H9 (cell line): ENCODE measurements around the gene ZNF385B. TPM values are rescaled to one million over a fixed set of nuclear protein-coding genes. Genes with fewer than 3 reads are reported as not detected.

ENCODE experiments used
- DNase-seq: peaks from one replicate; pipeline ENCODE4 v3.0.0-alpha.2; 2017
- H2AFZ ChIP-seq: one replicate; pipeline ENCODE4 v1.6.1; 2013; ENCODE audit warnings: mild to moderate bottlenecking, low read length, control low read depth, moderate library complexity
- H2AK5ac ChIP-seq: 2 replicates; pipeline ENCODE4 v1.6.1; 2013; ENCODE audit warnings: low read length, control low read depth, mixed read lengths; ENCODE audit not compliant: insufficient read length
- H2BK120ac ChIP-seq: one replicate; pipeline ENCODE4 v1.6.1; 2013; ENCODE audit warnings: low read depth, mild to moderate bottlenecking, low read length, control low read depth, inconsistent platforms; ENCODE audit not compliant: poor library complexity, severe bottlenecking
- H2BK12ac ChIP-seq: 2 replicates; pipeline ENCODE4 v1.6.1; 2013; ENCODE audit warnings: low read length, control low read depth, mixed read lengths, low read depth; ENCODE audit not compliant: insufficient read length
- H2BK15ac ChIP-seq: 2 replicates; pipeline ENCODE4 v1.6.1; 2013; ENCODE audit warnings: low read depth, low read length, control low read depth
- H2BK20ac ChIP-seq: one replicate; pipeline ENCODE4 v1.6.1; 2013; ENCODE audit warnings: low read depth, mild to moderate bottlenecking, low read length, control low read depth, inconsistent platforms; ENCODE audit not compliant: poor library complexity, severe bottlenecking
- H2BK5ac ChIP-seq: 2 replicates; pipeline ENCODE4 v1.6.1; 2013; ENCODE audit warnings: low read length, control low read depth, mixed read lengths; ENCODE audit not compliant: insufficient read length
- H3K14ac ChIP-seq: 2 replicates; pipeline ENCODE4 v1.6.1; 2013; ENCODE audit warnings: low read length, control low read depth; ENCODE audit not compliant: insufficient read depth
- H3K18ac ChIP-seq: 2 replicates; pipeline ENCODE4 v1.6.1; 2013; ENCODE audit warnings: low read depth, mild to moderate bottlenecking, mixed read lengths, low read length, control low read depth; ENCODE audit not compliant: insufficient read length
- H3K23ac ChIP-seq: 2 replicates; pipeline ENCODE4 v1.6.1; 2013; ENCODE audit warnings: low read length, control low read depth, mixed read lengths, low read depth; ENCODE audit not compliant: insufficient read length
- H3K23me2 ChIP-seq: 2 replicates; pipeline ENCODE4 v1.6.1; 2013; ENCODE audit warnings: low read depth, mild to moderate bottlenecking, mixed read lengths, low read length, control low read depth; ENCODE audit not compliant: insufficient read length, poor library complexity, severe bottlenecking
- H3K27ac ChIP-seq: 2 replicates; pipeline ENCODE4 v1.5.1; 2013; ENCODE audit warnings: low read length, control low read depth, mixed read lengths, low read depth; ENCODE audit not compliant: insufficient read length
- H3K27me3 ChIP-seq: 2 replicates; pipeline ENCODE4 v1.6.1; 2013; ENCODE audit warnings: low read length, control low read depth, inconsistent platforms; ENCODE audit not compliant: insufficient read depth
- H3K4ac ChIP-seq: 2 replicates; pipeline ENCODE4 v1.6.1; 2013; ENCODE audit warnings: low read depth, mild to moderate bottlenecking, control low read depth, inconsistent platforms, low read length, moderate library complexity
- H3K4me1 ChIP-seq: 2 replicates; pipeline ENCODE4 v1.6.1; 2013; ENCODE audit warnings: low read length, control low read depth, inconsistent platforms; ENCODE audit not compliant: insufficient read depth
- H3K4me2 ChIP-seq: 2 replicates; pipeline ENCODE4 v1.6.1; 2013; ENCODE audit warnings: low read length, control low read depth, mixed read lengths; ENCODE audit not compliant: insufficient read length, insufficient read depth
- H3K56ac ChIP-seq: 2 replicates; pipeline ENCODE4 v1.6.1; 2013; ENCODE audit warnings: low read depth, mild to moderate bottlenecking, mixed read lengths, low read length, control low read depth; ENCODE audit not compliant: insufficient read length
- H3K79me1 ChIP-seq: 2 replicates; pipeline ENCODE4 v1.6.1; 2013; ENCODE audit warnings: low read depth, mild to moderate bottlenecking, moderate library complexity, low read length, control low read depth, inconsistent platforms; ENCODE audit not compliant: insufficient read depth, poor library complexity, severe bottlenecking
- H3K79me2 ChIP-seq: 2 replicates; pipeline ENCODE4 v1.6.1; 2013; ENCODE audit warnings: low read length, control low read depth, inconsistent platforms; ENCODE audit not compliant: insufficient read depth
- H3K9ac ChIP-seq: 2 replicates; pipeline ENCODE4 v1.6.1; 2013; ENCODE audit warnings: low read length, control low read depth, mixed read lengths; ENCODE audit not compliant: insufficient read length; ENCODE audit errors: extremely low read depth
- H3K9me3 ChIP-seq: one replicate; pipeline ENCODE4 v1.6.1; 2013; ENCODE audit warnings: low read depth, low read length, inconsistent platforms; ENCODE audit not compliant: control insufficient read depth
- H3T11ph ChIP-seq: one replicate; pipeline ENCODE4 v1.6.1; 2013; ENCODE audit warnings: mild to moderate bottlenecking, low read length, control low read depth, inconsistent platforms
- H4K20me1 ChIP-seq: one replicate; pipeline ENCODE4 v1.6.1; 2013; ENCODE audit not compliant: control insufficient read depth, insufficient read length, insufficient read depth
- H4K5ac ChIP-seq: 2 replicates; pipeline ENCODE4 v1.6.1; 2013; ENCODE audit warnings: low read depth, mild to moderate bottlenecking, mixed read lengths, low read length, control low read depth; ENCODE audit not compliant: insufficient read length
- H4K8ac ChIP-seq: replicated peaks from 2 replicates; pipeline ENCODE4 v1.6.1; 2013; ENCODE audit warnings: low read length, control low read depth, mixed read lengths, low read depth; ENCODE audit not compliant: insufficient read length
- H4K91ac ChIP-seq: 2 replicates; pipeline ENCODE4 v1.6.1; 2013; ENCODE audit warnings: low read depth, mild to moderate bottlenecking, moderate library complexity, mixed read lengths, low read length, control low read depth; ENCODE audit not compliant: insufficient read length
- H3K27ac Mint-ChIP-seq, 3 experiments: 2 replicates in 2 of 3; 3 replicates in 1 of 3; pipeline ENCODE4 v1.8.0; 2020 to 2021; ENCODE audit warnings: mixed read lengths in 3 of 3, mild to moderate bottlenecking in 1 of 3, moderate library complexity in 1 of 3
- H3K27me3 Mint-ChIP-seq: 2 replicates; pipeline ENCODE4 v1.8.0; 2021; ENCODE audit warnings: low read depth, mild to moderate bottlenecking, moderate library complexity, mixed read lengths
- H3K36me3 Mint-ChIP-seq, 3 experiments: 2 replicates in 2 of 3; 3 replicates in 1 of 3; pipeline ENCODE4 v1.8.0; 2020 to 2021; ENCODE audit warnings: low read depth in 3 of 3, mixed read lengths in 3 of 3; ENCODE audit not compliant: insufficient read depth in 1 of 3
- H3K4me1 Mint-ChIP-seq, 2 experiments: 2 replicates each; pipeline ENCODE4 v1.8.0; 2020; ENCODE audit warnings: mixed read lengths in 2 of 2
- H3K4me3 Mint-ChIP-seq, 2 experiments: 2 replicates in 1 of 2; 3 replicates in 1 of 2; pipeline ENCODE4 v1.8.0; 2020 to 2021; ENCODE audit warnings: mild to moderate bottlenecking in 2 of 2, mixed read lengths in 2 of 2, moderate library complexity in 1 of 2
- H3K9me3 Mint-ChIP-seq, 2 experiments: 2 replicates in 1 of 2; 3 replicates in 1 of 2; pipeline ENCODE4 v1.8.0; 2020; ENCODE audit warnings: mild to moderate bottlenecking in 2 of 2, mixed read lengths in 2 of 2, moderate library complexity in 1 of 2
- WGBS: extraction: QIAGEN DNeasy Blood & Tissue Kit; methylation state at CpG from one replicate; pipeline ENCODE4 v1.1.7; 2013; ENCODE audit warnings: missing lambda C conversion rate, low lambda C conversion rate, mixed read lengths; ENCODE audit not compliant: insufficient read length; ENCODE audit errors: extremely low coverage; 5-methylcytosine and 5-hydroxymethylcytosine counted together
- total RNA-seq: library from RNA; stranded (reverse); gene quantifications from 2 replicates; pipeline ENCODE4 v1.2.1, GENCODE V29; 2021
- TF ChIP-seq, protein P1 (sequence below): fragments of 200-600 bp; sonication (generic); conservative IDR thresholded peaks from 3 replicates; pipeline ENCODE4 v1.8.0; 2021; ENCODE audit warnings: antibody characterized with exemption, mild to moderate bottlenecking

Gene ZNF385B
- total RNA-seq, 1 experiment from 2014 or later, result 2.1 TPM

- Histone ChIP-seq H2BK12ac (no peak overlapping the region), H2AK5ac (no peak overlapping the region), H2BK20ac (no peak overlapping the region), H4K20me1 (no peaks in the 10 kb centered on the region), H3K27ac (no peak overlapping the region), H4K5ac (no peak overlapping the region), H2BK120ac (no peak overlapping the region), H3K23me2 (no peaks in the 10 kb centered on the region), H3K4me1 (peaks cover under 1% of the 10 kb centered on the region; the same call in 1 of the 2 replicates), H3K79me1 (no peaks in the 10 kb centered on the region), H3K14ac (no peak overlapping the region), H3K4ac (no peak overlapping the region), H3K27me3 (no peaks in the 10 kb centered on the region), H3K23ac (no peak overlapping the region), H3K56ac (no peak overlapping the region), H2AFZ (no peak overlapping the region), H4K8ac (no peak overlapping the region), H4K91ac (no peak overlapping the region), H3K9ac (no peak overlapping the region), H2BK15ac (no peak overlapping the region), H3K9me3 (no peaks in the 10 kb centered on the region), H2BK5ac (no peak overlapping the region), H3T11ph (no peak overlapping the region), H3K4me2 (no peak overlapping the region), H3K79me2 (no peaks in the 10 kb centered on the region), H3K18ac (no peak overlapping the region)
- Mint-ChIP-seq H3K4me1 (peaks cover 20 to 21% of the 10 kb centered on the region in 2 experiments), H3K36me3 (no peaks in the 10 kb centered on the region), H3K27me3 (no peaks in the 10 kb centered on the region), H3K27ac (no peak overlapping the region), H3K9me3 (no peaks in the 10 kb centered on the region), H3K4me3 (no peak overlapping the region)
- WGBS, result no CpG with 5 or more reads among the region's 3 CpGs
- no peak for DNase-seq
- TF ChIP-seq, protein P1, sequence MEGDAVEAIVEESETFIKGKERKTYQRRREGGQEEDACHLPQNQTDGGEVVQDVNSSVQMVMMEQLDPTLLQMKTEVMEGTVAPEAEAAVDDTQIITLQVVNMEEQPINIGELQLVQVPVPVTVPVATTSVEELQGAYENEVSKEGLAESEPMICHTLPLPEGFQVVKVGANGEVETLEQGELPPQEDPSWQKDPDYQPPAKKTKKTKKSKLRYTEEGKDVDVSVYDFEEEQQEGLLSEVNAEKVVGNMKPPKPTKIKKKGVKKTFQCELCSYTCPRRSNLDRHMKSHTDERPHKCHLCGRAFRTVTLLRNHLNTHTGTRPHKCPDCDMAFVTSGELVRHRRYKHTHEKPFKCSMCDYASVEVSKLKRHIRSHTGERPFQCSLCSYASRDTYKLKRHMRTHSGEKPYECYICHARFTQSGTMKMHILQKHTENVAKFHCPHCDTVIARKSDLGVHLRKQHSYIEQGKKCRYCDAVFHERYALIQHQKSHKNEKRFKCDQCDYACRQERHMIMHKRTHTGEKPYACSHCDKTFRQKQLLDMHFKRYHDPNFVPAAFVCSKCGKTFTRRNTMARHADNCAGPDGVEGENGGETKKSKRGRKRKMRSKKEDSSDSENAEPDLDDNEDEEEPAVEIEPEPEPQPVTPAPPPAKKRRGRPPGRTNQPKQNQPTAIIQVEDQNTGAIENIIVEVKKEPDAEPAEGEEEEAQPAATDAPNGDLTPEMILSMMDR, result no peak
Measured at GRCh38 chr2:179437430-179437829, 424.0 kb downstream of the ZNF385B start.
